ENCODE measurements around the gene CYP11A1.

DNA sequence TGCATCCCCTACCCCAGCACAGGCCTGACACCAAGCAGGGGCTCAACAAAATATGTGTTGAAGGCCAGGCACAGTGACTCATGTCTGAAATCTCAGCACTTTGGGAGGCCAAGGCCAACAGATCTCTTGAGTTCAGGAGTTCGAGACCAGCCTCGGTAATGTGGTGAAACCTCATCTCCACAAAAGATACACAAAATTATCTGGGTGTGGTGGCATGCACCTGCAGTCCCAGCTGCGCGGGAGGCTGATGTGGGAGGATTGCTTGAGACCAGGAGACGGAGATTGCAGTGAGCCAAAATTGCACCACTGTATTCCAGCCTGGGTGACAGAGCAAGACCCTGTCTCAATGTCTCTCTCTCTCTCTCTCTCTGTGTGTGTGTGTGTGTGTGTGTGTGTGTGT, 30.7 kb upstream of the CYP11A1 start:
- TF ChIP-seq, protein P1, sequence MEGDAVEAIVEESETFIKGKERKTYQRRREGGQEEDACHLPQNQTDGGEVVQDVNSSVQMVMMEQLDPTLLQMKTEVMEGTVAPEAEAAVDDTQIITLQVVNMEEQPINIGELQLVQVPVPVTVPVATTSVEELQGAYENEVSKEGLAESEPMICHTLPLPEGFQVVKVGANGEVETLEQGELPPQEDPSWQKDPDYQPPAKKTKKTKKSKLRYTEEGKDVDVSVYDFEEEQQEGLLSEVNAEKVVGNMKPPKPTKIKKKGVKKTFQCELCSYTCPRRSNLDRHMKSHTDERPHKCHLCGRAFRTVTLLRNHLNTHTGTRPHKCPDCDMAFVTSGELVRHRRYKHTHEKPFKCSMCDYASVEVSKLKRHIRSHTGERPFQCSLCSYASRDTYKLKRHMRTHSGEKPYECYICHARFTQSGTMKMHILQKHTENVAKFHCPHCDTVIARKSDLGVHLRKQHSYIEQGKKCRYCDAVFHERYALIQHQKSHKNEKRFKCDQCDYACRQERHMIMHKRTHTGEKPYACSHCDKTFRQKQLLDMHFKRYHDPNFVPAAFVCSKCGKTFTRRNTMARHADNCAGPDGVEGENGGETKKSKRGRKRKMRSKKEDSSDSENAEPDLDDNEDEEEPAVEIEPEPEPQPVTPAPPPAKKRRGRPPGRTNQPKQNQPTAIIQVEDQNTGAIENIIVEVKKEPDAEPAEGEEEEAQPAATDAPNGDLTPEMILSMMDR (IDR thresholded peaks at IDR 0.05) = no peak
- TF ChIP-seq POLR2AphosphoS5 (IDR thresholded peaks at IDR 0.05) = no peak
- TF ChIP-seq POLR2A (IDR thresholded peaks at IDR 0.05) = no peak

All from upper lobe of left lung (tissue), 4 donors.